ENCODE data around the gene LHFPL2. TPM values are rescaled to one million over a fixed set of nuclear protein-coding genes. Genes with fewer than 3 reads are reported as not detected.

LHFPL2 gene
- polyA plus RNA-seq, 3 donors = 3.7 to 11.6 (median 7.3) TPM

DNA sequence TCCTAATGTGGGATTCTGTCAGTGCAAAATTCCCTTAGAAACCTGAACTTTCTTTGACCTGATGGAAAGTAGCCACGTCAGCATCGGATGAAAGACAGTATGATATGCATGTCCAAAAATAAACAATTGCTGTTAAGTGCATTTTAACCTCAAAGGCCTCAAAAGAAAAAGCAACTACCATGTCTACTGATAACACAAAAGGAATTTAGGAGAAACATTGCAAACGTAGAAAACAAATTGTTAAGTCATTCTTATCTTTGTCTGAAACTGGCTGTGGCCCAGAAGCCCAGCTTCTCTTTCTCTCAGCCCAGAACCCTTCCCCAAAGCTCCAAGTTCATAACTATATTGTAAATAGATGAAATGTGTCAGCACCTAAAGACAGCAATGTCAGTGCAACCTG, 11.1 kb upstream of the LHFPL2 start:
- Histone ChIP-seq H3K4me3 (replicated peaks in 1 of 3; ENCODE audit: low read depth in 2 of 3, low read length in 3 of 3) (no peak overlapping the region), H4K20me1 (ENCODE audit: insufficient read depth, low read length) (no peaks in the 10 kb centered on the region), H3K9me3 (replicated peaks in 1 of 2; ENCODE audit: control insufficient read depth in 1 of 2, insufficient read depth in 1 of 2, low read length in 2 of 2) (no peaks in the 10 kb centered on the region), H2AFZ (ENCODE audit: insufficient read depth, low read depth, low read length, poor library complexity, severe bottlenecking) (no peak overlapping the region), H3K9ac (ENCODE audit: insufficient read depth, low read length, poor library complexity, severe bottlenecking) (no peak overlapping the region), H3K79me2 (ENCODE audit: insufficient read depth, low read length) (no peaks in the 10 kb centered on the region), H3K27ac (ENCODE audit: low read depth in 1 of 2, low read length in 2 of 2) (no peak overlapping the region), H3K27me3 (ENCODE audit: control insufficient read depth in 2 of 2, insufficient read depth in 2 of 2, low read length in 2 of 2) (no peaks in the 10 kb centered on the region), H3K4me1 (ENCODE audit: control insufficient read depth in 1 of 2, insufficient read depth in 2 of 2, low read length in 2 of 2) (no peaks in the 10 kb centered on the region), H3K4me2 (replicated peaks; ENCODE audit: extremely low read depth, low read length, poor library complexity, severe bottlenecking) (no peak overlapping the region), H3K36me3 (replicated peaks in 1 of 2; ENCODE audit: control insufficient read depth in 1 of 2, insufficient read depth in 2 of 2, low read length in 2 of 2) (no peaks in the 10 kb centered on the region)
- Mint-ChIP-seq H3K27me3 (ENCODE audit: low read depth in 3 of 3) (peaks cover 0 to 6% (median 1%) of the 10 kb centered on the region in 3 donors), H3K4me1 (peaks cover 4% of the 10 kb centered on the region), H3K4me3 (no peak overlapping the region), H3K36me3 (no peaks in the 10 kb centered on the region), H3K9me3 (peaks cover 0 to 2% (median 0%) of the 10 kb centered on the region in 7 donors), H3K27ac (no peak overlapping the region)
- no CpG with 5 or more reads among the region's 3 CpGs for WGBS (ENCODE audit: insufficient coverage)
- no peak for DNase-seq
- TF ChIP-seq CTCF (IDR thresholded peaks at IDR 0.05) = no peak
- intact Hi-C loops (cut with micrococcal nuclease) = no loop called here

- Histone ChIP-seq H3K36me3 (replicated peaks in 1 of 2; ENCODE audit: control insufficient read depth in 1 of 2, insufficient read depth in 2 of 2, low read length in 2 of 2) (no peaks in the 10 kb centered on the region), H3K9ac (ENCODE audit: insufficient read depth, low read length, poor library complexity, severe bottlenecking) (no peak overlapping the region), H3K27me3 (ENCODE audit: control insufficient read depth in 2 of 2, insufficient read depth in 2 of 2, low read length in 2 of 2) (no peaks in the 10 kb centered on the region), H4K20me1 (ENCODE audit: insufficient read depth, low read length) (no peaks in the 10 kb centered on the region), H3K4me2 (replicated peaks; ENCODE audit: extremely low read depth, low read length, poor library complexity, severe bottlenecking) (no peak overlapping the region), H3K79me2 (ENCODE audit: insufficient read depth, low read length) (no peaks in the 10 kb centered on the region), H2AFZ (ENCODE audit: insufficient read depth, low read depth, low read length, poor library complexity, severe bottlenecking) (no peak overlapping the region), H3K4me1 (ENCODE audit: control insufficient read depth in 1 of 2, insufficient read depth in 2 of 2, low read length in 2 of 2) (no peaks in the 10 kb centered on the region), H3K27ac (ENCODE audit: low read depth in 1 of 2, low read length in 2 of 2) (no peak overlapping the region), H3K4me3 (replicated peaks in 1 of 3; ENCODE audit: low read depth in 2 of 3, low read length in 3 of 3) (no peak overlapping the region), H3K9me3 (replicated peaks in 1 of 2; ENCODE audit: control insufficient read depth in 1 of 2, insufficient read depth in 1 of 2, low read length in 2 of 2) (no peaks in the 10 kb centered on the region)
- peaks cover 0 to 2% (median 0%) of the 10 kb centered on the region in 7 donors for H3K9me3 Mint-ChIP-seq
- H3K36me3 Mint-ChIP-seq = no peaks in the 10 kb centered on the region
- H3K4me3 Mint-ChIP-seq = no peak overlapping the region
- no peak for DNase-seq
- H3K4me1 Mint-ChIP-seq = peaks cover 4% of the 10 kb centered on the region
- TF ChIP-seq CTCF (IDR thresholded peaks at IDR 0.05) = no peak
- peaks cover 1 to 6% (median 3%) of the 10 kb centered on the region in 3 donors for H3K27me3 Mint-ChIP-seq (ENCODE audit: low read depth in 3 of 3)
- H3K27ac Mint-ChIP-seq = no peak overlapping the region
- intact Hi-C loops (cut with micrococcal nuclease) = no loop called here
- 100% methylated on average over 1 of the region's 3 CpGs for WGBS (ENCODE audit: insufficient coverage)
Observed at GRCh38 chr5:78659114-78659513, 10.5 kb upstream of the LHFPL2 start.

All from CD14-positive monocyte (primary cell).